ENCODE data around the gene ACCSL. TPM values are rescaled to one million over a fixed set of nuclear protein-coding genes. Genes with fewer than 3 reads are reported as not detected.
A peak's percentile ranks its signal among the peaks of the same experiment; 100 is the strongest.

The ACCSL gene
- total RNA-seq, 1 experiment from 2014 or later: 0.58 TPM

DNA sequence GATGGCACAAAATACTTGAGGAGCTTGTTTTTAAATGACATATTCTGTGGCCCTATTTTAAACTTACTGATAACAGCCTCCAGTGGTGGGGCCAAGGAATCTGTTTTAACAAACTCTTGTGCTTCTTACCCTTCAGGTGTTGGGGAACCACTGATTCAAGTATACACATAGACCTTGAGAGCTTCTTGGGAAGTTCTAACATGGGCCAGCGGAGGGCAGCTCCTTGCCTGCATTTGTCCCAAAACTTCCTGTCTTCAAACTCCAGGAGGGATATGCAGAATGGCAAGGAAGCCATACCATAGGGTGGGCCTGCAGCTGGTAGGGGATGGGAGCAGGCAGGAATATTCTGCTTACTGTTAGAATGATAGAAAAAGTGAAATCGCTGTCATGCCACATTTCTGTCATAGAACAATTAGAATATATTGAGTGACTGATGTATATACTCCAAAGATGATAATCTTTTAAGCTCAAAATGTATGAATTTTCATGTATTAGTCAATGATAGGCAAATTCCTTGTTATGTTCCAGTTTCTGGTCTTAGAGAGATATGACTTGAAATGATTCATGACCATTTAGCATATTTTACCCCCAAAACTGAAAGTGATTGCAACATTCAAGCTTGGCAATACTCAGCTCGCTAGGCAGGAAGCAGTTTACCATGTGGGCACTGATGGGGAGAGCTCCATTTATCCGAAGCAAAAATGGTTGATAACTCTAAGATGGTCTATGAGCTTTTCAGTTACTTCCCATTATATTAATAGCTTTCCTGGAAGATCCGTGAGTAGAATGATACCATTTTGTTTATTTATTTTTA lies 56.9 kb downstream of the ACCSL start:
- no peak overlapping the region for H3K27ac ChIP-seq
- no peak overlapping the region for H3K4me3 ChIP-seq
- no peaks in the 10 kb centered on the region for H3K27me3 ChIP-seq (replicated peaks)
- DNase-seq (ENCODE audit: low read depth in 1 of 2, low spot score in 2 of 2): peak in 1 of 2 experiments; percentile 42
- no peaks in the 10 kb centered on the region for H3K9me3 ChIP-seq (replicated peaks)
- H3K36me3 ChIP-seq: peaks cover 14% of the 10 kb centered on the region
- peaks cover 3% of the 10 kb centered on the region; the same call in 1 of the 2 replicates for H3K4me1 ChIP-seq (replicated peaks)

DNA sequence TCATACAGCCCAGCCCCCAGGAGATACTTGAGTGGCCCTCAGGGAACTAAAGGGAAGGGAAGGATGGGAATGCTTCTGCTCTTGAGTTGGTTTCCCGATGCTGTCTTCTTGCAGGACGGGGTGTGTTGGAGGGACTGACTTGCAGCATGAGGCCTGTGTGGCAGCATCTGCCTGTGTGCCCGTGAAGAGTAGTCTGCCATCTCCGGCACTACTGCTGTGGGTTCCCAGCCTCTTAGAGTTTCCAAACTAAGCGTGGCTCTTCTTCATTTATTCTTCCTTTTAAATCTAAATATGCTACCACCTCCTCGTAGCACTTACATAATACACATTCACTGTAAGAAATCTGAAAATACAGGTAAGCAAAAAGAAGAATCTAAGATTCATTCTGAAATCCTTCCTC lies 60.5 kb downstream of the ACCSL start:
- Histone ChIP-seq H3K9me3 (replicated peaks) (no peaks in the 10 kb centered on the region), H3K27ac (no peak overlapping the region)

More for the DNA sequence above, 60.5 kb downstream of the ACCSL start:
- Histone ChIP-seq H3K4me3 (no peak overlapping the region), H3K4me1 (replicated peaks) (no peaks in the 10 kb centered on the region), H3K36me3 (peaks cover 43% of the 10 kb centered on the region), H3K27me3 (replicated peaks) (no peaks in the 10 kb centered on the region)
- peak in 1 of 2 experiments; percentile 35 for DNase-seq (ENCODE audit: low read depth in 1 of 2, low spot score in 2 of 2)

Other genes with a start within 250 kb of the ACCSL start
- gene ALKBH3, start 167.2 kb upstream of the ACCSL start, total RNA-seq (2014; rRNA removed; shearing (Covaris generic)): 78.0 and 127 TPM in 2 replicates
- gene C11orf96, start 105.3 kb upstream of the ACCSL start, total RNA-seq (2014; rRNA removed; shearing (Covaris generic)): 345 and 479 TPM in 2 replicates
- gene ACCS, start 18.3 kb downstream of the ACCSL start, total RNA-seq (2014; rRNA removed; shearing (Covaris generic)): 1.9 and 5.3 TPM in 2 replicates
- 168 and 202 TPM in 2 replicates for gene EXT2, start 47.7 kb downstream of the ACCSL start, total RNA-seq (2014; rRNA removed; shearing (Covaris generic))

Data from SJSA1 (cell line).